ENCODE measurements around the gene ABCG2. TPM values are rescaled to one million over a fixed set of nuclear protein-coding genes. Genes with fewer than 3 reads are reported as not detected.

Gene ABCG2
- total and polyA plus RNA-seq, 8 donors: 0.25 to 17.8 (median 0.96) TPM; not detected in 2

DNA sequence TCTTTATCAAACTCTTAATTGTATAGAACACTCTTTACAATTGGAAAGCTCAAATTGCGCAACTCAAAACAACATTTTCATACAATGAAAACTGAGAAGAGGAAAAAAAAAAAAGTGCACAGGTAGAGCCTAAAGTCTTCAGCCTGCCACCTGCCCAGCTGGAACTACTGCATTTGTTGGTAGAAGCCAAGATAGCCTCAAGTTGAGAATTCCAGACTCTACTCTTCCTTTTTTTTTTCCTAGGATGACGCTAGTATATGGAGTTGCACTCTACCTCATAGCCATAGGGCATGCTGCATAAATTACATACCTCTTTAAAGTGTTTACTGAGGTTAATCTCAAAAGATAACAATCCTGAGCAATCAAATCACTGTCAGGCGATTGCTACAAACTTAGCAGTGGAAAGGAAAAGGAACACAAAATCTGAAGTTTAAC is 13.6 kb downstream of the ABCG2 start:
- Histone ChIP-seq H3K4me3 (no peak overlapping the region), H3K4me1 (no peaks in the 10 kb centered on the region), H3K9me3 (no peaks in the 10 kb centered on the region), H3K27me3 (no peaks in the 10 kb centered on the region), H3K27ac (no peak overlapping the region), H3K36me3 (no peaks in the 10 kb centered on the region)
- 39 to 69% (median 61%) methylated on average over 3 of the region's 3 CpGs for WGBS, 5 donors
- intact Hi-C loops (cut with DNase I; ENCODE audit: low total_unique reads): no loop called here
- DNase-seq: no peak
- TF ChIP-seq CTCF (IDR thresholded peaks at IDR 0.05): no peak
- TF ChIP-seq POLR2A (IDR thresholded peaks at IDR 0.05): no peak
- TF ChIP-seq EP300 (IDR thresholded peaks at IDR 0.05): no peak
- TF ChIP-seq POLR2AphosphoS5 (IDR thresholded peaks at IDR 0.05): no peak

- 89 to 99% (median 96%) methylated on average over 5 of the region's 5 CpGs for WGBS, 5 donors
- Histone ChIP-seq H3K27me3 (no peaks in the 10 kb centered on the region), H3K27ac (no peak overlapping the region), H3K36me3 (no peaks in the 10 kb centered on the region), H3K4me3 (no peak overlapping the region), H3K4me1 (no peaks in the 10 kb centered on the region), H3K9me3 (no peaks in the 10 kb centered on the region)
- TF ChIP-seq EP300 (IDR thresholded peaks at IDR 0.05): no peak
- TF ChIP-seq POLR2A (IDR thresholded peaks at IDR 0.05): no peak
- no peak for TF ChIP-seq POLR2AphosphoS5 (IDR thresholded peaks at IDR 0.05)
- intact Hi-C loops (cut with DNase I; ENCODE audit: low total_unique reads): no loop called here
- DNase-seq: no peak
These were observed 14.4 kb downstream of the ABCG2 start for GRCh38 chr4:88144048-88144447.

- intact Hi-C loops (cut with DNase I; ENCODE audit: low total_unique reads): no loop called here
- Histone ChIP-seq H3K9me3 (no peaks in the 10 kb centered on the region), H3K36me3 (no peaks in the 10 kb centered on the region), H3K4me3 (no peak overlapping the region), H3K4me1 (no peaks in the 10 kb centered on the region), H3K27me3 (no peaks in the 10 kb centered on the region), H3K27ac (no peak overlapping the region)
- DNase-seq: no peak
- TF ChIP-seq POLR2A (IDR thresholded peaks at IDR 0.05): no peak
- peak in 1 of 3 donors; percentile 44 for TF ChIP-seq POLR2AphosphoS5 (IDR thresholded peaks at IDR 0.05)
- WGBS, 5 donors: 41 to 55% (median 47%) methylated on average over 2 of the region's 2 CpGs
These were observed 14.9 kb downstream of the ABCG2 start for GRCh38 chr4:88143504-88143903.

- DNase-seq: no peak
- H3K27me3 ChIP-seq: no peaks in the 10 kb centered on the region
- TF ChIP-seq EP300 (IDR thresholded peaks at IDR 0.05) (no peak), POLR2A (IDR thresholded peaks at IDR 0.05) (no peak), CTCF (IDR thresholded peaks at IDR 0.05) (no peak), POLR2AphosphoS5 (IDR thresholded peaks at IDR 0.05) (no peak)
- H3K9me3 ChIP-seq: no peaks in the 10 kb centered on the region
- no peaks in the 10 kb centered on the region for H3K4me1 ChIP-seq
- WGBS, 5 donors: 88 to 97% (median 91%) methylated on average over 2 of the region's 2 CpGs
- no peak overlapping the region for H3K27ac ChIP-seq
- H3K4me3 ChIP-seq: no peak overlapping the region
- intact Hi-C loops (cut with DNase I; ENCODE audit: low total_unique reads): no loop called here
- H3K36me3 ChIP-seq: no peaks in the 10 kb centered on the region
These were observed 19.9 kb downstream of the ABCG2 start for GRCh38 chr4:88138561-88138960.

- Histone ChIP-seq H3K4me1 (no peaks in the 10 kb centered on the region), H3K4me3 (no peak overlapping the region), H3K36me3 (no peaks in the 10 kb centered on the region), H3K9me3 (no peaks in the 10 kb centered on the region), H3K27me3 (no peaks in the 10 kb centered on the region), H3K27ac (no peak overlapping the region)
- intact Hi-C loops (cut with DNase I; ENCODE audit: low total_unique reads): no loop called here
- DNase-seq: no peak
- TF ChIP-seq POLR2AphosphoS5 (IDR thresholded peaks at IDR 0.05) (no peak), POLR2A (IDR thresholded peaks at IDR 0.05) (no peak), CTCF (IDR thresholded peaks at IDR 0.05) (no peak), EP300 (IDR thresholded peaks at IDR 0.05) (no peak)
- 91 to 98% (median 94%) methylated on average over 2 of the region's 2 CpGs for WGBS, 5 donors
These were observed 21.3 kb downstream of the ABCG2 start for GRCh38 chr4:88137112-88137511.
